SKM-1 treated with dmso at 0.1 percent for 144 hours (cell line): Measurements from ENCODE around the gene ABCB11.
A peak's percentile ranks its signal among the peaks of the same experiment; 100 is the strongest.

ENCODE experiments used
- DNase-seq: peaks from one replicate; lab custom pipeline; 2025; ENCODE audit not compliant: unreplicated experiment; lab: John Stamatoyannopoulos, UW

ABCB11 gene

DNA sequence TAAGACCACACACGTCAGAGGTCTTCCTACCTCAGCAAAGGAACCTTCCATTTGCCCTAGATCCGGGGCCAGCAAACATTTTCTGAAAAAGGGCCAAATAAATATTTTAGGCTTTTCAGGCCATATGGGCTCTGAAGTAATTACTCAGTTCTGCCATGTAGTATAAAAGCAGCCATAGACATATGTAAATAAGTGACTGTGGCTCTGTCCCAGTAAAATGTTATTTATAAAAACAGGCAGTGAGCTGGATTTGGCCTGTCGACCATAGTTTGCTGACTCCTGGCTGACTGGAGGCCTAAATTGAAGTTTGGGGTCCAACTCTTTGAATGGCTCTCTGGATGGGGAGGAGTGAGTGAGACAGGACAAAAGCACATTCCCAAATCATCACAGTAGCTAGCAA lies 49.5 kb downstream of the ABCB11 start:
- no peak for DNase-seq

DNA sequence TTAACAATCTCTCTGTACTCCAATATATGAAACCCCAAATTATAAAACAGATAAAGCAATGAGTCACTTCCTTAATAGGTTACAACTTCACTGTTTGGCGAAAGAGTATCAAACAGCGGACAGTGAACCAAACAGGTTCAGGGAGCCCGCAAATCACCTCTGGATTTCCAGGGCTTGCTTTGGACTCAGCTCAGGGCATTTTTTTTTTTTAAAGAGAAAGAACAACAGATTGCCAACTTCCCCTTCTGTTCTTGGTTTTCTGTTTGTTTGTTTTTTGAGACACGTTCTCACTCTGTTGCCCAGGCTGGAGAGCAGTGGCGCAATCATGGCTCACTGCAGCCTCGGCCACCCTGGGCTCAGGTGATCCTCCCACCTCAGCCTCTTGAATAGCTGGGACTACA lies 52.7 kb downstream of the ABCB11 start:
- DNase-seq, result no peak

DNA sequence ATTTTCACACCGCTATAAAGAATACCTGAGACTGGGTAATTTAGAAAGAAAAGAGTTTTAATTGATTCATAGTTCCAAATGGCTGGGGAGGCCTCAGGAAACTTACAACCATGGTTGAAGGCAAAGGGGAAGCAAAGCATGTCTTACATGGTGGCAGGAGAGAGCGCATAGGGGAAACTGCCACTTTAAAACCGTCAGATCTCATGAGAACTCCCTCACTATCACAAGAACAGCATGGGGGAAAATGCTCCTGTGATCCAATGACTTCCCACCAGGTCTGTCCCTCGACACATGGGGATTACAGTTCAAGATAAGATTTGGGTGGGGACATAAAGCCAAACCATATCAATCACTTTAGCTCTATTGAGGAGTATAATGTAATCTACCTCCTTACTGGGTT lies 53.5 kb downstream of the ABCB11 start:
- no peak for DNase-seq

DNA sequence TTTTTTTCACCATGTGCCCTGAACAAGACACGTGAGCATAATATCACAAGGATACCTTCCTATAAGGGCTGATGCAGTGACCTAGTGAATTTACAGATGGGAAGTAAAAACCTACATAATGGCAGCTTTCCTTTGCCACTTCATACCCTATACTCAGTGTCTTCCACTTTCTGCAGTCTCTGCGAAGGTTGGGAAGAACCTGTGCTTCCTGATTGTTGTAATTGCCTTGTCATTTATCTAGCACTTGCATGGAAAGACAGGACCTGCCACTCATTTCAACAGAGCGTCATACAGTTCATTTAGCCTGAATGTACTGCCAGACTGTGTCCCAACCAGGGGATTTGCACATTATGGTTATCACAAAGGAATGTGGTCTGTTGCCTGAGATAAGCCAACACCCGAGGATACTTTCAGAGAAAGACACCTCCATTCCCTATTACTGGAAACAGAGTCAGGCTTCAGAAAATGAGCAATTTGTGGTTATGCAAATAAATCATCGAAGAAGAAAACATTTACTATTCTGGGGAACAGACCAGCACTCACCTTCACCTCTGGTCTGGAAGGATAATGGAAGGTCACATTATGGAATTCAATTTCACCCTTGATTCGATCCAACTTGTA lies 55.0 kb downstream of the ABCB11 start:
- peak; percentile 57 for DNase-seq

DNA sequence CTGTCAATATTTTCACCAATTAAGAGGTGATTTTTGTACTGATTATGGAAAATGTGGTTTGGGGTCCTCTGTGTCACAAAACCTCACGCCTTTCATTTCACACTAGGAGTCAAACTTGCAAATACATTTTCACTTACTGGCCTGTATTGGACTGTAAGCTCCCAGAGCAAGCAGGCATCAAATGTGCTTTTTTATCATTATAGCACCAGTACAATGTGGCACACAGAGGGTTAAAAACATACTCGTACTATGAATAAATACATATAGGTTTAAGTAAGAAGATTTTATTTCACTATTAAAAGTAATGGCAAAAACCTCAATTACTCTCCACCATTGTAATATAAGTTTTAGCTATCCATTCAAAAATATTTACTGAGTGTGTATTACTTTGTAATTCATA lies 56.7 kb downstream of the ABCB11 start:
- peak; percentile 9 for DNase-seq

DNA sequence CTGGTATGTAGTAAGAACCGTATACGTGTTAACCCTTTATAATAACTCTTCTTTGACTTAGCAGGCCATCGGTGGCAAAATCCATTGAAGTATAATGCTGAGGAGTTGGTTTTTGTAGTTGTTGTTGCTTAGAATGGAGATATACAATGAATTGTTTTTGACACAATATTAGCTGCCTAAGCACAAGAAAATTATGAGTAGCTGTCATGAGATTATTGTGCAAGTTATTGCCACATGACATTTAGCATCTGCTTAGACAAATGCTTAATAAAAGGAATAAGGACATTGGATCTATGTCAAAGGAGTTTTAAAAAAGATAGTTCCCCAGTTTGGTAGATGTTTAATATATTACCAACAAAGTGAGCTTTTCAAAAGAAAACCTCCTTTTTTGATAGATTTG lies 59.9 kb downstream of the ABCB11 start:
- no peak for DNase-seq

DNA sequence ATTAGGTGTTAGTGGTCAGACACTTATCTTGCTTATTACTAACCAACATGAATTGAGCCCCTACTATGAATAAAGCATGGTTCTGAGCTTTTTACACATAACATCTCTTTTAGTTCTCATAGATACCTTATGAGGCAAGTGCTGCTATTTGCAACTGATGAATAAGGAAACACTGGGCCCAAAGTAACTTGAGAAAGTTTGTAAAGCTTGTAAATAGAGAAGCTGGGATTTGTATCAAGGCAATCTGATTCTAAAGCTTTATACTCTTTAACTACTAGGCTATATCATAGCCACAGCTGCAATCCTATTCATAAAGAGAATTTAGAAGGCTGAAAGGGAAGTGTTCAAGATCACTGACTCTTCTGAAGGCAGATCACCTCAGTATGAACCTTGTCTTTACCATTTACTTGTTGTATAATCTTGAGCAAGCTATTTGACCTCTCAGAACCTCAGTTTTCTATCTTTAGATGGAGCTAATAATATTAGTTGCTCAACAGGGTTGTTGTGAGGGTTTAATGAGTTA lies 60.4 kb downstream of the ABCB11 start:
- DNase-seq, result no peak

DNA sequence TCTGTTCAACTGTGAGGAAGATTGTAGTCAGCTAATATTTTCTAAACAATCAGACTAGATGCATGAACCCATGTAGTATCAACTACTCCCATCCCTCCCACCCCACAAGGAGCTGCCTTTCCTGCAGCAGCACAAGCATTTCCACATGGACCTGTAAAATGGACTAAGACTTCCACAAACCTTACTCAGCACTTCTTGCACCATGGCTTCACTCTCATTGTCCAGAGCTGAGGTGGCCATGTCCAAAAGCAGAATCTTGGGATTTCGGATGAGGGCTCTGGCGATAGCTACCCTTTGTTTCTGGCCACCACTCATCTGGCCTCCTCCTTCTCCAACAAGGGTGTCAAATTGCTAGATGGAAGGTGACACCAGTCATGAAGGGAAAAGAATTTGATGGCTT lies 61.3 kb downstream of the ABCB11 start:
- DNase-seq, result no peak

DNA sequence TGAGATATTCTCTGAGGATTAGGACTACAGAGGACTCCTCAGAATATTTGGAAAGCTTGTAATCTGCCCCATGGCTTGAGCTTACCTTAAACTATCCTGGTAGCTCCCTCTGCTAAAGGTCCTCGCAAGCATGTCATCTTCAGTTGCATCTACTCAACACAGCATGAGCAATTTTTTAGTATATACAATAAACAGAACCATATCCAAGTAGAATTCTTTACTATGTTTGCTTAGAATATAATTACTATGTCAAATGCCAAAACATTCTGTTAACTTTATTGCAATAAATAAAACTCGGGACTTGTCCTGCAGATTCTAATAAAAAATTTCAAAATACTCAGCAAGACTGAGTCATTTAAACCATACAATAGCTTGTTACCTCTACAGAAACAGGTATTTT lies 62.8 kb downstream of the ABCB11 start:
- DNase-seq, result no peak

DNA sequence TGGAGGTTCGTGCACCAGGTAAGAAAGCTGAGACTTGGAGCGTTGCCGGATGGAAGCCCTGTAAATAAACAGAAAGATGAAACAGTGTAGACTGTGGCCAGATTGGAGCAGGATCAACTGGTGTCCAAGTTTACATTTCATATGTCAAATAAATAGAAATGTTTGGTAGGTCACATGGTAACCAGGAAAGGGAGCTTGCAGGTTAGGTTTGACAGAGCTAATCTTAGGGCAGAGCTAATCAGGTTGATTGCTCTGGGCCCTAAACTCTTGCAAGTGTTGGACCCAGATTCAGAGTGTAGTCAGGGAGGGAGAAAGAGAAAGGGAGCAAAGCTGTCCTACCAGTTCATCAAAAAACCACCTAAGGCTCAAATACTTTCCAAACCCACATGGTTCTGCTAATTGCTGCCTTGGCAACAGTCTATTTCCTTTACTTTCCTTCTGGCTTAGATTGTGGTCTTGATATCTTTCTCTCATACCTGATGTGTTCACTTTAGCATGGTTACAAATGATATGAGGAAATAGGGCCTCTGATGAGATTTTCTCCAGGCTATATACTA lies 66.8 kb downstream of the ABCB11 start:
- no peak for DNase-seq

DNA sequence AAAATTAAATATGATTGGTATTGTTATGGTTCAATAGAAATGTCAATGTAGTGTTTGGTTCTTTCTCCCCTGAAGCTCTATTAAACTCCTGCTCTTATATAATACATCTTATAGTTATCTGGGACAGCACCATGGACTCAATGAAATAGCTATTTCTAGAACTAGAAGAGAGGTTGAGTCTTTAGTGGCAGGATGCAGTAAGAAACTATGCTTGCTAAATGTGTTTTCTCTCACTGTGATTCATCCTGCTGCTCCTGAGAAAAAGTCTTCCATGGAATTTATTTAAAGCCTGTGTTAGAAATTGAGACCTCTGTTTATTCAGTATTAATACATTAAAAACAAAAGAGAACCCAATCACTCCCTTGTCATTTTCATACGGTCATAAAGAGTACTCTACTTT lies 68.5 kb downstream of the ABCB11 start:
- DNase-seq, result no peak

DNA sequence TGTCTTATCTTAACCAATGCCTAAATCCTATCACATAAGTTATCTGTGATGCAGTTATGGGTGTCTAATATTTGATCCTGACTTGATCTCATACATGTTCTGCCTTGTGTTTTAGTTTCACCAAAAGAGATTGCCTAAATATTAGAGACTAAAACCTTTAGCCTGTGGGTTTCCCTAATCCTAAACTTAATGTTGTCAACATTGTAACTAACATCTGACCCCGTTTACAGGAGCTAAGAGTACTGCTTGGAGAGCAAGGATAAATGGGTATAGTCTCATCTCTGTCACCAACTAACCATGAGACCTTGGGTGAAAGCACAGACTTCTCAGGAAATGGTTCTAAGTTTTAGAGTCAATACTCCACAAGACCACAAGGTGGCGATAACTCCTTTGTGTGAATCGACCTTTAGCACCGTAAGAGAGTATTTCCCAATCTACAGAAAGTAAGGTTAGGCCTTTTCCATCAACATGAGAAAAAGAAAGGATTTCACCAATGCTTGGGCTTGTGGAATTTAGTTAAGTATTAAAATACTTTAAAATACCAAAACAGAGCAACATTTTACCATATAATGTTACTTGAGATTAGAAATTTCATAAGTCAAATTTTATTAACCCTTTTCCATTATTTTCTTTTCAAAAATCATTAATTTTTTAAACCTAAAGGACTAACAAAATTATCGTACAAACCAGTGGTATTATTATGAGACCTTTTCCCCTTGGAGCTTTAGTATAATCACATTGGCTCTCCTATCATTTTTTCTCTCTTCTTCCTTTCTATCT lies 69.5 kb downstream of the ABCB11 start:
- peak; percentile 82 for DNase-seq

DNA sequence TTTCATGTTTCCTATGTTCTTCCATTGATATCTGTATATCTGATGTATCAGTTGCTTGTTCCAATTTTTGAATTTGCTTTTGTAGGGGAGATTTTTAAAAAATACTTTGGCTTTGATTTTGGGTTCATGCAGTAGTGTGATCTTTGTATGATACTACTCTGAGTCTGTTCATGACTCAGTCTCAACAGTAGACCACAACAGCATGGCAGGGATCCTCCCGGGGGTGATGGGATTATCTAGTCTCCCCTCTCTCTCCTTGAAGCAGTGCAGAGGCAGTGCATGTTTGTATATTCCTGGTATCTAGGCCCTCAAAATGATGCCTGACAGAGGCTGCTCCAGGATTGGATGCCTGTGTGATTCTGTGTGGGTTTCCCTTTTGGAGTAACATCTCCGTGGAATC lies 74.7 kb downstream of the ABCB11 start:
- DNase-seq, result no peak

DNA sequence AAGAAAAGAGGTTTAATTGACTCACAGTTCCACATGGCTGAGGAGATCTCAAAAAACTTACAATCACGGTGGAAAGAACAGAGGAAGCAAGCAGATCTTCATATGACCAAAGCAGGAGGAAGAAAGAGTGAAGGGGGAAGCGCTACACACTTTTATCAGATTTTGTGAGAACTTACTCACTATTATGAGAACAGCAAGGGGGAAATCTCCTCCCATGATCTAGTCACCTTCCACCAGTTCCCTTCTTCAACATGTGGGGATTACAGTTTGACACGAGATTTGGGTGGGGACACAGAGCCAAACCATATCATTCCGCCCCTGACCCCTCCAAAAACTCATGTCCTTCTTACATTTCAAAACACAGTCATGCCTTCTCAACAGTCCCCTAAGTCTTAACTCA lies 75.8 kb downstream of the ABCB11 start:
- DNase-seq, result no peak

DNA sequence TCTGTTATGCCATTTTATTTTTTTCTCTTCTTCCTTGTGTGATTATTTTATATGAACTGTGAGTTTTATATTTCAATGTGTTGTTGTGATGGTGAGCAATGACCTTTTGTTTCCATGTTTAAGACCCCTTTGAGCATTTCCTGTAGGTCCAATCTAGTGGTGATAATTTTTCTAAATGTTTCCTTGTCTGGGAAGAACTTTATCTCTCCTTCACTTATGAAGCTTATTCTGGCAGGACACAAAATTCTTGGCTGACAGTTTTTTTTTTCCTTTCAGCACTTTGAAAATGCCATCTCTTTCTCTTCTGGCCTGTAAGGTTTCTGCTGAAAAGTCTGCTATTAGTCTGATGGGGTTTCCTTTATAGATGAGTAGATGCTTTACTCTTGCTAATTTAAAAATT lies 76.9 kb downstream of the ABCB11 start:
- no peak for DNase-seq

DNA sequence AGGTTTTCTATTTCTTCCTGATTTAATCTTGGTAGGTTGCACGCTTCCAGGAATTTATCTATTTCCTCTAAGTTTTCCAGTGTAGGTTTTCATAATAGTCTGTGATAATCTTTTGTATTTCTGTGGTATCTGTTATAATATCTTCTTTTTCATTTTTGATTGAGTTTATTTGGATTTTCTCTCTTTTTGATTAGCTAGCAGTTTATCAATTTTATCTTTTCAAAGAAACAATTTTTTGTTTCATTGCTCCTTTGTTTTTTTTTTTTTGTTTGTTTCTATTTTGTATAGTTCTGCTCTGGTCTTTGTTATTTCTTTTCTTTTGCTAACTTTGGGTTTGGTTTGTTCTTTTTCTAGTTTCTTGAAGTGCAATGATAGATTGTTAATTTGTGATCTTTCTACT lies 78.7 kb downstream of the ABCB11 start:
- DNase-seq, result no peak

DNA sequence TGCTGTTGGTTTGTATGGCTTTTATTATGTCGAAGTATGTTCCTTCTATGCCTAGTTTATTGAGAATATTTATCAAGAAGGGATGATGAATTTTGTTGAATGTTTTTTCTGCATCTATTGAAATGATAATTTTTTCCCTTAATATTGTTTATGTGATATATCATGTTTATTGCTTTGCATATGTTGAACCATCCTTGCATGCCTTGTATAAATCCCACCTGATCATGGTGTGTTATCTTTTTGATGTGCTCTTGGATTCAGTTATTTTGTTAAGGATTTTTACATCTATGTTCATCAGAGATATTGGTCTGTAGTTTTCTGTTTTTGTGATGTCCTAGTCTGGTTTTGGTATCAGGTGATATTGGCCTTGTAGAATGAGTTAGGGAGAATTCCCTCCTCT lies 79.3 kb downstream of the ABCB11 start:
- no peak for DNase-seq

DNA sequence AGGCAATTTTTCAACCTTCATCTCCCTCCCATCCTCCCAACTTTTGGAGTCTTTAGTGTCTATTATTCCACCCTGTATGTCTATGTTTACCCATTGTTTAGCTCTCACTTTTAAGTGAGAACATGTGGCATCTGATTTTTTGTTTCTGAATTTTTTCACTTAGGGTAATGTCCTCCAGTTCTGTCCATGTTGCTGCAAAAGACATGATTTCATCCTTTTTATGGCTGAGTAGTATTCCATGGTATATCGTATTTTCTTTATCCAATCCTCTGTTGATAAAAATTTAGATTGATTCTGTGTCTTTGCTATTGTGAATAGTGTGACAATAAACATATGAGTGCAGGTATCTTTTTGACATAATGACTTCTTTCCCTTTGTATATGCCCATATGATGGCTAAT lies 81.8 kb downstream of the ABCB11 start:
- no peak for DNase-seq

DNA sequence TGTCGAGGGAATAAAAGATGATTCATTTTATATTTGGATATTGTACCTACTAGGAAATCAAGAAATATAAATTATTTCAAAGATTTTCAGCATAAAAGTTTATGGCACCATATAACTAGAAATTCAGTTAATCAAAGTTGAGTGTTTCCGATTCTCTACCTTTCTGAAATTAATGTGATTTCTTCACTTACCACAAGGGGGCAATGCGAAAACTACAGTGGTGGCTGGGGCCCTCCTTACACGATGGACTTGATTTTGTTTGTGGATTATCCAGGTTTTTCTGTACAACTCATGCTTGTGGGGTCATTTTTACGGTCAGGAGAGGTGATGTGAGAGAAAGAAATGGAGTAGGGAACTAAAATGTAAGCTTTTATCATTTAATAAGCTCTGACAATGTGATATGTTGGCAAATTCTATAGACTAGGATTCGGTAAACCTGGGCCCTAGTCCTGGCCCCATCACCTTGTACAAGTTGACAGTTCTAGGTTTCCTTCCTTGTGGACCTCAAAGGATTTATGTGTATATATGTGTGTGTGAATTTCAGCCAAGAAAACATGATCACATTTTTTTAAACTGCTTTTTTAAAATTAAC lies 82.4 kb downstream of the ABCB11 start:
- DNase-seq, result peak; percentile 39

DNA sequence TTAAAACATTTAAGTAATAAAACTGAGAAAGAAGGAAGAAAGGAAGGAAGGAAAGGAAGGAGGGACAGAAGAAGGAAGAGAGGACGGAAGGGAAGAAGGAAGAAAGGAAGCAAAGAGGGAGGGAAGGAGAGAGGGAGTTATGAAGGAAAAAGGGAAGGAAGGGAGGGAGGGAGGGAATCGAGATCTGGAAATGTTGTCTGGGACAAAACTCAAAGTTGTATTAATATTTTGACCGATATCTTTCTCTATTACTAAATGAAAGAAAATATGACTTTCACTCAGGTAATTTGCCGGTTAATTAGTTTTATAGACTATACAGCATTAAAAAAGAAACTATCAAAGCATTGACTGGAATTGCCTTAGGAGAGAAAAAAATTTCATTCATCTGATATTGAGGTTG lies 85.6 kb downstream of the ABCB11 start:
- DNase-seq, result no peak

DNA sequence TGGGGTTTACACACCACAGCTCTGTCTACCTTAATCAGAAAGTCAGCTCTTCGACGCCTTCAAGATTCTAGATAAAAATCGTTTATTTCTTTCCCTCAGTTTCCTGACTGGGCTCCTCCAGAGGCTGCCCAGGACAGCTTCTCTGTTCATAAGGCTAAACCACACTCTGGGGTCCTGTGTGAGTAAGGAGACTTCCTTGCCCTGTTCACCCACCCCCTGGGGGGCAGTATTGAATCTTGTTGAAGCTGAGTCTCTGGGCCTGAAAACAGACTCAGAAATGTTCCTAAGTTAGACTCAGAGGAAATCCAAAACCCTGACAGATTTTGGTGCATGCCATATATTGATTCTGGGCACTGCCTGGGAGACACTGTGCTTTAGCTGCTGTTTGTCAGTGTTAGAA lies 87.1 kb downstream of the ABCB11 start:
- no peak for DNase-seq

DNA sequence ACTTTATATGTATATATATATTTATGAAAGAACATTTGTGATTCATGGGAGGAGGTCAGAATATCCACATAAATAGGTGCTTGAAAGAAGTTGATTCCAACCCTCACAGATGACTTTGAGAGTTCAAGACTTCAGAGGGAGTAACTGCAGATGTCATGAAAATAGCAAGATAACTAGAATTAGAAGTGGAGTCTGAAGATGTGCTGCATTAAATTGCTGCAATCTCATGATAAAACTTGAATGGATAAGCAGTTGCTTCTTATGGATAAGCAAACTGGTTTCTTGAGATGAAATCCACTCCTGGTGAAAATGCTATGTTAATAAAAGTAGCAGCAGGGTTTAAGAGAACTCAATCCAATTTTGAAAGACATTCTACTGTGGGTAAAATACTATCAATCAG lies 89.8 kb downstream of the ABCB11 start:
- no peak for DNase-seq
